ENCODE measurements around the gene EP400.
A peak's percentile ranks its signal among the peaks of the same experiment; 100 is the strongest.

The EP400 gene

GRCh38 chr12:131928711-131929580, 20.8 kb upstream of the EP400 start, which contains the start of gene PUS1:
Gene PUS1 (plus strand): TSS chr12:131929276. CDS start chr12:131929723, 447 bp downstream.
- Histone ChIP-seq H3K27ac (peak within 1 kb of the TSS; percentile 81; the same call in 1 of the 2 replicates), H3K9me3 (ENCODE audit: low read depth, low read length) (no peaks in the 10 kb centered on the region), H3K36me3 (ENCODE audit: insufficient read depth, low read length) (peaks cover 35% of the 10 kb centered on the region), H3K4me3 (peak within 1 kb of the TSS; percentile 95), H3K9ac (ENCODE audit: insufficient read length) (peak within 1 kb of the TSS; percentile 97)
- TF ChIP-seq FOXP2 (optimal IDR thresholded peaks at IDR 0.05; ENCODE audit: control extremely low read depth, extremely low read length, insufficient read depth) (peak; percentile 54), EZH2 (IDR thresholded peaks at IDR 0.05) (no peak), POLR2AphosphoS5 (IDR thresholded peaks at IDR 0.05; ENCODE audit: borderline replicate concordance, low read depth, low read length) (peak; percentile 95)
- peak; percentile 37 for DNase-seq (ENCODE audit: low read depth, low spot score)

GRCh38 chr12:131929581-131930456, 19.9 kb upstream of the EP400 start:
- peaks cover 42% of the 10 kb centered on the region for H3K36me3 ChIP-seq (ENCODE audit: insufficient read depth, low read length)
- peak overlapping the region; percentile 81; the same call in 1 of the 2 replicates for H3K27ac ChIP-seq
- peak overlapping the region; percentile 95 for H3K4me3 ChIP-seq
- no peak for DNase-seq (ENCODE audit: low read depth, low spot score)
- H3K9ac ChIP-seq (ENCODE audit: insufficient read length): peak overlapping the region; percentile 97
- TF ChIP-seq POLR2AphosphoS5 (IDR thresholded peaks at IDR 0.05; ENCODE audit: borderline replicate concordance, low read depth, low read length) (peak; percentile 27; the same call in 1 of the 2 replicates), EZH2 (IDR thresholded peaks at IDR 0.05) (no peak), FOXP2 (optimal IDR thresholded peaks at IDR 0.05; ENCODE audit: control extremely low read depth, extremely low read length, insufficient read depth) (no peak)
- no peaks in the 10 kb centered on the region for H3K9me3 ChIP-seq (ENCODE audit: low read depth, low read length)

GRCh38 chr12:131930510-131930909, 19.2 kb upstream of the EP400 start:
- Histone ChIP-seq H3K9me3 (ENCODE audit: low read depth, low read length) (no peaks in the 10 kb centered on the region), H3K9ac (ENCODE audit: insufficient read length) (peak overlapping the region; percentile 97), H3K4me3 (peak overlapping the region; percentile 95), H3K36me3 (ENCODE audit: insufficient read depth, low read length) (peaks cover 49% of the 10 kb centered on the region), H3K27ac (no peak overlapping the region)
- DNase-seq (ENCODE audit: low read depth, low spot score): no peak
- TF ChIP-seq POLR2AphosphoS5 (IDR thresholded peaks at IDR 0.05; ENCODE audit: borderline replicate concordance, low read depth, low read length): no peak
- TF ChIP-seq FOXP2 (optimal IDR thresholded peaks at IDR 0.05; ENCODE audit: control extremely low read depth, extremely low read length, insufficient read depth): no peak
- TF ChIP-seq EZH2 (IDR thresholded peaks at IDR 0.05): no peak

- no peaks in the 10 kb centered on the region for H3K9me3 ChIP-seq (ENCODE audit: low read depth, low read length)
- peaks cover 65% of the 10 kb centered on the region for H3K36me3 ChIP-seq (ENCODE audit: insufficient read depth, low read length)
- H3K9ac ChIP-seq (ENCODE audit: insufficient read length): no peak overlapping the region
- TF ChIP-seq EZH2 (IDR thresholded peaks at IDR 0.05) (no peak), FOXP2 (optimal IDR thresholded peaks at IDR 0.05; ENCODE audit: control extremely low read depth, extremely low read length, insufficient read depth) (no peak), POLR2AphosphoS5 (IDR thresholded peaks at IDR 0.05; ENCODE audit: borderline replicate concordance, low read depth, low read length) (no peak)
- no peak overlapping the region for H3K4me3 ChIP-seq
- no peak for DNase-seq (ENCODE audit: low read depth, low spot score)
- H3K27ac ChIP-seq: no peak overlapping the region
Measured at GRCh38 chr12:131933387-131933786, 16.4 kb upstream of the EP400 start.

GRCh38 chr12:131934535-131934934, 15.2 kb upstream of the EP400 start:
- no peak overlapping the region for H3K9ac ChIP-seq (ENCODE audit: insufficient read length)
- no peak for DNase-seq (ENCODE audit: low read depth, low spot score)
- H3K27ac ChIP-seq: no peak overlapping the region
- no peaks in the 10 kb centered on the region for H3K9me3 ChIP-seq (ENCODE audit: low read depth, low read length)
- no peak overlapping the region for H3K4me3 ChIP-seq
- TF ChIP-seq POLR2AphosphoS5 (IDR thresholded peaks at IDR 0.05; ENCODE audit: borderline replicate concordance, low read depth, low read length): no peak
- TF ChIP-seq FOXP2 (optimal IDR thresholded peaks at IDR 0.05; ENCODE audit: control extremely low read depth, extremely low read length, insufficient read depth): no peak
- TF ChIP-seq EZH2 (IDR thresholded peaks at IDR 0.05): no peak
- peaks cover 72% of the 10 kb centered on the region for H3K36me3 ChIP-seq (ENCODE audit: insufficient read depth, low read length)

- H3K36me3 ChIP-seq (ENCODE audit: insufficient read depth, low read length): peaks cover 69% of the 10 kb centered on the region
- no peaks in the 10 kb centered on the region for H3K9me3 ChIP-seq (ENCODE audit: low read depth, low read length)
- no peak overlapping the region for H3K9ac ChIP-seq (ENCODE audit: insufficient read length)
- no peak for DNase-seq (ENCODE audit: low read depth, low spot score)
- H3K27ac ChIP-seq: no peak overlapping the region
- H3K4me3 ChIP-seq: no peak overlapping the region
- TF ChIP-seq EZH2 (IDR thresholded peaks at IDR 0.05): no peak
- TF ChIP-seq POLR2AphosphoS5 (IDR thresholded peaks at IDR 0.05; ENCODE audit: borderline replicate concordance, low read depth, low read length): 0 out of 2 replicates have a peak, but pooled peaks have one; percentile 7
- TF ChIP-seq FOXP2 (optimal IDR thresholded peaks at IDR 0.05; ENCODE audit: control extremely low read depth, extremely low read length, insufficient read depth): no peak
Measured at GRCh38 chr12:131938082-131938481, 11.7 kb upstream of the EP400 start.

GRCh38 chr12:131939007-131939406, 10.7 kb upstream of the EP400 start:
- H3K4me3 ChIP-seq: no peak overlapping the region
- no peak overlapping the region for H3K27ac ChIP-seq
- no peak for DNase-seq (ENCODE audit: low read depth, low spot score)
- H3K36me3 ChIP-seq (ENCODE audit: insufficient read depth, low read length): peaks cover 69% of the 10 kb centered on the region
- H3K9ac ChIP-seq (ENCODE audit: insufficient read length): no peak overlapping the region
- TF ChIP-seq FOXP2 (optimal IDR thresholded peaks at IDR 0.05; ENCODE audit: control extremely low read depth, extremely low read length, insufficient read depth) (no peak), POLR2AphosphoS5 (IDR thresholded peaks at IDR 0.05; ENCODE audit: borderline replicate concordance, low read depth, low read length) (no peak), EZH2 (IDR thresholded peaks at IDR 0.05) (no peak)
- no peaks in the 10 kb centered on the region for H3K9me3 ChIP-seq (ENCODE audit: low read depth, low read length)

- peaks cover 64% of the 10 kb centered on the region for H3K36me3 ChIP-seq (ENCODE audit: insufficient read depth, low read length)
- H3K9ac ChIP-seq (ENCODE audit: insufficient read length): no peak overlapping the region
- TF ChIP-seq EZH2 (IDR thresholded peaks at IDR 0.05) (no peak), POLR2AphosphoS5 (IDR thresholded peaks at IDR 0.05; ENCODE audit: borderline replicate concordance, low read depth, low read length) (no peak), FOXP2 (optimal IDR thresholded peaks at IDR 0.05; ENCODE audit: control extremely low read depth, extremely low read length, insufficient read depth) (no peak)
- DNase-seq (ENCODE audit: low read depth, low spot score): no peak
- H3K9me3 ChIP-seq (ENCODE audit: low read depth, low read length): no peaks in the 10 kb centered on the region
- H3K27ac ChIP-seq: no peak overlapping the region
- H3K4me3 ChIP-seq: no peak overlapping the region
Measured at GRCh38 chr12:131940141-131940547, 9.6 kb upstream of the EP400 start.

Measured in SK-N-MC (cell line).